Stimulated activated effector memory CD8-positive, alpha-beta T cell treated with anti-CD3 and anti-CD28 coated beads, Interleukin-12 subunit alpha, Interleukin-12 subunit beta, amount 100 ng/mL, for 72 hours (primary cell): ENCODE measurements around the gene GDPGP1.
"Not testable (repeated sequence)": the region's sequence is repeated elsewhere in the genome, so short reads cannot be mapped to it uniquely, and the experiment has no call there.

Source experiments
- ATAC-seq: fragments of 150-1000 bp; cut with Tn5 transposase; 2 replicates; pipeline ENCODE4 v1.10.0; 2021
- DNase-seq, 2 donors: peaks; one replicate each; pipeline ENCODE4 v3.0.0; 2021 to 2022; ENCODE audit warnings: low spot score in 2 of 2
- H3K27ac Mint-ChIP-seq: one replicate; pipeline ENCODE4 v1.8.0; 2022; ENCODE audit warnings: mild to moderate bottlenecking, mixed read lengths
- H3K36me3 Mint-ChIP-seq: one replicate; pipeline ENCODE4 v1.8.0; 2022; ENCODE audit warnings: mild to moderate bottlenecking, mixed read lengths
- H3K4me1 Mint-ChIP-seq: one replicate; pipeline ENCODE4 v1.8.0; 2022; ENCODE audit warnings: mixed read lengths
- H3K4me3 Mint-ChIP-seq: one replicate; pipeline ENCODE4 v1.8.0; 2022; ENCODE audit warnings: mild to moderate bottlenecking, mixed read lengths
- H3K9me3 Mint-ChIP-seq: one replicate; pipeline ENCODE4 v1.8.0; 2022; ENCODE audit warnings: mixed read lengths

GDPGP1 gene

GRCh38 chr15:90287101-90287500, 53.1 kb downstream of the GDPGP1 start:
- Mint-ChIP-seq H3K9me3 (no peaks in the 10 kb centered on the region), H3K27ac (no peak overlapping the region), H3K4me1 (no peaks in the 10 kb centered on the region), H3K36me3 (no peaks in the 10 kb centered on the region), H3K4me3 (no peak overlapping the region)
- no peak for DNase-seq
- no peak for ATAC-seq

- H3K36me3 Mint-ChIP-seq: no peaks in the 10 kb centered on the region
- no peak overlapping the region for H3K4me3 Mint-ChIP-seq
- H3K4me1 Mint-ChIP-seq: no peaks in the 10 kb centered on the region
These were observed 53.9 kb downstream of the GDPGP1 start for GRCh38 chr15:90287946-90288345.

DNA sequence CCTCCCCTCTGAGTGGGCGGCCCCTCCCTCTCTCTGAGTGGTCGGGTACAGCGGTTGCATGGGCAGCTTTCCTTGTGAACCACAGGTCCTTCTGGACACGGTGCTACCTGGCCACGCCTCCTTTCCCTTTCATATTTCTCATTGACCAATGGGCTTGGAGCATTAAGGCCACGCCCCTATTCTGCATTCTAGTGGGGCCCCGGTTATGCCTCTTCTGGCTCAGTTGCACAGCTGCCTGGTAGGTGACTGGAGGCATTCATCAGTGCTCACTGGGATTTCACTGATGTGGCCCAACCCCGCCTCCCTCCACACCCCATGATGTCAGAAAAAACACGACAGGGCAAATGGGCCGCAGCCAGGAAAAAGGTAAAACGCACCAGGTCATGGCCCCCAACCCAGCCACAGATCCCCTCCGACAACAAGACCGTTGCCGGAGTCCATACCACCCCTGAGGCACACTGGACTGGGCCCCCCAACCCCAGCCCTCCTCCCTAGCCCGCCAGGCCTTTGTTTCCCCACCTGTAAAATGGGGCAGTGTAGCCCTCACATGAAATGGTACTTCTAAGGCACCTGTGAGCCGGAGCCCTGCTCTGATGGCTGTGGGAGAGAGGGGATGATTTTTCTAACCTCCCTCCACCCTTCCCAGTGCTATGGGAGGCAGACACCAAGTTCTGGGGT, 57.8 kb downstream of the GDPGP1 start:
- Mint-ChIP-seq H3K4me3 (no peak overlapping the region), H3K27ac (no peak overlapping the region), H3K4me1 (peaks cover 12% of the 10 kb centered on the region), H3K36me3 (no peaks in the 10 kb centered on the region), H3K9me3 (no peaks in the 10 kb centered on the region)
- no peak for DNase-seq
- no peak for ATAC-seq

More at GRCh38 chr15:90287946-90288345, 53.9 kb downstream of the GDPGP1 start:
- ATAC-seq: no peak
- H3K27ac Mint-ChIP-seq: no peak overlapping the region
- DNase-seq: no peak
- no peaks in the 10 kb centered on the region for H3K9me3 Mint-ChIP-seq

- not testable (repeated sequence) for H3K36me3 Mint-ChIP-seq, H3K27ac Mint-ChIP-seq, H3K4me3 Mint-ChIP-seq, H3K9me3 Mint-ChIP-seq
- DNase-seq: peak; percentile 78 to 90
- peak; percentile 42 for ATAC-seq
- peaks cover 12% of the 10 kb centered on the region for H3K4me1 Mint-ChIP-seq
These were observed 59.2 kb downstream of the GDPGP1 start for GRCh38 chr15:90293040-90293810.

DNA sequence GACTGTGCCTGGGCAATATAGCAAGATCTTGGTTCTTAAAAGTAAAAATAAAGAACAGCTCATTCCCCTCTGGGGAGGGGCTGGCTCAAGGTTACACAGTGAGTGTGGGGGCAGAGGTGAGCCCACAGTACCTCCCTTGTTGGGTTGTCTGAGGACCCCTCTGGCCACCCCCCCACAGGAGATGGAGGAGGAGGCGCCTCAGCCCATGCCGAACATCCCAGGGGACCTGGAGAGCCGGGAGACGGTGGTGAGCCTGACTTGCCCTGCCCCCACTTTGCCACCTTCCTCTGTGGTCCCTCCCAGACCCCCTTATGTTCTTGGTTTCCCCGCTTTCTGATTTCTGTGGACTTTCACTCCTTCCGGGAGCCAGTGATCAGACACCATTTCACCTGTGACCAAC, 60.1 kb downstream of the GDPGP1 start:
- Mint-ChIP-seq H3K4me3 (no peak overlapping the region), H3K9me3 (no peaks in the 10 kb centered on the region), H3K4me1 (peaks cover 12% of the 10 kb centered on the region), H3K36me3 (no peaks in the 10 kb centered on the region), H3K27ac (no peak overlapping the region)
- no peak for DNase-seq
- ATAC-seq: no peak

- Mint-ChIP-seq H3K27ac (no peak overlapping the region), H3K36me3 (no peaks in the 10 kb centered on the region), H3K4me1 (peaks cover 12% of the 10 kb centered on the region), H3K9me3 (no peaks in the 10 kb centered on the region), H3K4me3 (no peak overlapping the region)
- no peak for ATAC-seq
- DNase-seq: no peak
These were observed 60.7 kb downstream of the GDPGP1 start for GRCh38 chr15:90294601-90295269.

- Mint-ChIP-seq H3K9me3 (no peaks in the 10 kb centered on the region), H3K36me3 (no peaks in the 10 kb centered on the region), H3K4me1 (peaks cover 12% of the 10 kb centered on the region), H3K27ac (no peak overlapping the region), H3K4me3 (no peak overlapping the region)
- DNase-seq: no peak
- ATAC-seq: no peak
These were observed 61.2 kb downstream of the GDPGP1 start for GRCh38 chr15:90295270-90295648.
